GM12874 (cell line): ENCODE measurements around the gene EGFR.

Source experiments
- CTCF ChIP-seq: IDR thresholded peaks from 2 replicates; pipeline ENCODE4 v1.5.1; 2011; ENCODE audit warnings: low read depth, mild to moderate bottlenecking, control low read depth, low read length, moderate library complexity; ENCODE audit not compliant: insufficient read depth

EGFR gene

GRCh38 chr7:55022002-55022985 is 3.5 kb downstream of the EGFR start:
- TF ChIP-seq CTCF, result no peak

DNA sequence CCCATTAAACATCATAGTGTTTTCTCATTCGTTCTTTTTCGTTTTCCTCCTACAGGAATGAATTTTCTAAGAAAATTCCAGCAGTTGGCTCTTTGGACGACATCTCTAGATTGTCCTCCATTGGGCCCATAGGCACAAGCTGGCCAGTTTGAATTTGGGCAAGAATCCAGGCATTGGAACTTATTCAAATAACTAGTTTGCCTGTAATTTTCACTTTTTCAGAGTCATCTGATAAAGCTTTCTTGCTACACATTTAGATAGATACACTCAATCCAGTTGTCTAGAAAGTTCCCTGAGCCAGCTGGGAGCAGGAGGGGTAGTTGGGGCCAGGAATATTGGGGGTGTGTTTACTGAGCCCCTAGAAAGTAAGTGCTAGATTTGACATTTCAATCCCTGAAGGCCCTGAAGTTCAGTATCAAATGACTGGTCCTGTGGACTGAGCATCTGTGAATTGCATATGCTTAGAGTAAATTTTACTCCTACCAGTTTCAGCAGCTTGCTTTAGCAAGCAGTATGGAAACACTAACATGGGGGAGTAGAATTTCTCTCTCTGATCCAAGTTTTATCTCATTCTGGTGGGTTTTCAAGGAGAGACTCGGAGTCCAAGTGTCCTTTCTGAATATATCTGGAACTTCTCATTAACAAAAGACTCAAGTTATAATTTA is 5.2 kb downstream of the EGFR start:
- TF ChIP-seq CTCF, result no peak

GRCh38 chr7:55024776-55025175 is 6.0 kb downstream of the EGFR start:
- no peak for TF ChIP-seq CTCF

DNA sequence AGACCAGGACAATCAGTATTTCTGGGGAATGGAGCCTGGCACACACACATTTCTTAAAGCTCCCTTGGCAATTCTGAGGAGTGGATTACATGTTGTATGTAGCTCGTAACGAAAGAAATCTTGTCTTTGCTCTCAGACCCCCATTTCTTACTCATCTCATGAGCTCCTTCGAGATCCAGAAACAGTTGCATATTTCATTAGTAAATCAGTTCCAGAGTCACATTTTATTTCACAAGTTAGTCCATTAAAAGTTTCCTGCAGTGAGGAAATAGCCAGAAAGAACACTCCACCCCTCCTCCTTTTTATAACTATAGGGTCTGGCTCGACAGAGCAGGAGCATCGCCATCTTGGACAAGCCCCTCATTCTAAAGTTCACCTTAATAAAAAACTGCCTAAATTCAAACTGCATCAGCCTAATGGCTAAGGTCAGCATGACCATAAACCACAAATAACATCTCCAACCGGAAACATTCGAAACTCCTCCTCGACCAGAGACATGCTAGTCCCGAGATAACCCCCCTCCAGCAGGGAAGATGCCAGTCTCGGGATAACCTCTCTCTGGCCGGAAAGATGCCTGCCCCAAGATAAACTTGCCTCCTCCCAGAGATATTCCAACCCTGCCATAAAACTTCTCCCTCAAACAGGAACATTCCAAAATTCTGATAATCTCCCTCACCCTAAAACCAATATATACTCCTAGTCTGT is 7.4 kb downstream of the EGFR start:
- no peak for TF ChIP-seq CTCF

- TF ChIP-seq CTCF, result no peak
Measured at GRCh38 chr7:55026867-55027490, 8.2 kb downstream of the EGFR start.

GRCh38 chr7:55028011-55028410 is 9.2 kb downstream of the EGFR start:
- no peak for TF ChIP-seq CTCF
